ENCODE results near the gene IMMP2L.
"Not testable (repeated sequence)": the region's sequence is repeated elsewhere in the genome, so short reads cannot be mapped to it uniquely, and the experiment has no call there.

- TF ChIP-seq POLR2A (IDR thresholded peaks at IDR 0.05; ENCODE audit: low read length); ZFP36 (IDR thresholded peaks at IDR 0.05; ENCODE audit: borderline replicate concordance, partially characterized antibody); RCOR1 (IDR thresholded peaks at IDR 0.05; ENCODE audit: low read depth, low read length); MAFK (IDR thresholded peaks at IDR 0.05; ENCODE audit: partially characterized antibody); BHLHE40 (IDR thresholded peaks at IDR 0.05; ENCODE audit: low read depth, low read length); EP300 (IDR thresholded peaks at IDR 0.05); RAD21 (conservative IDR thresholded peaks at IDR 0.05 in 1 of 2, IDR thresholded peaks at IDR 0.05 in 1 of 2); CHD2 (IDR thresholded peaks at IDR 0.05; ENCODE audit: low read length, partially characterized antibody); EHF (CRISPR knock-in tag; IDR thresholded peaks at IDR 0.05): not testable (repeated sequence)
- TF ChIP-seq, protein P1, sequence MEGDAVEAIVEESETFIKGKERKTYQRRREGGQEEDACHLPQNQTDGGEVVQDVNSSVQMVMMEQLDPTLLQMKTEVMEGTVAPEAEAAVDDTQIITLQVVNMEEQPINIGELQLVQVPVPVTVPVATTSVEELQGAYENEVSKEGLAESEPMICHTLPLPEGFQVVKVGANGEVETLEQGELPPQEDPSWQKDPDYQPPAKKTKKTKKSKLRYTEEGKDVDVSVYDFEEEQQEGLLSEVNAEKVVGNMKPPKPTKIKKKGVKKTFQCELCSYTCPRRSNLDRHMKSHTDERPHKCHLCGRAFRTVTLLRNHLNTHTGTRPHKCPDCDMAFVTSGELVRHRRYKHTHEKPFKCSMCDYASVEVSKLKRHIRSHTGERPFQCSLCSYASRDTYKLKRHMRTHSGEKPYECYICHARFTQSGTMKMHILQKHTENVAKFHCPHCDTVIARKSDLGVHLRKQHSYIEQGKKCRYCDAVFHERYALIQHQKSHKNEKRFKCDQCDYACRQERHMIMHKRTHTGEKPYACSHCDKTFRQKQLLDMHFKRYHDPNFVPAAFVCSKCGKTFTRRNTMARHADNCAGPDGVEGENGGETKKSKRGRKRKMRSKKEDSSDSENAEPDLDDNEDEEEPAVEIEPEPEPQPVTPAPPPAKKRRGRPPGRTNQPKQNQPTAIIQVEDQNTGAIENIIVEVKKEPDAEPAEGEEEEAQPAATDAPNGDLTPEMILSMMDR (IDR thresholded peaks at IDR 0.05) = not testable (repeated sequence)
Measured at GRCh38 chr7:111270794-111271193, 291.5 kb downstream of the IMMP2L start.

Data from A549 (cell line).